Measurements from ENCODE around the gene SFRP2. TPM values are rescaled to one million over a fixed set of nuclear protein-coding genes. Genes with fewer than 3 reads are reported as not detected.

Gene SFRP2
- total RNA-seq, 2 experiments from 2014 or later: not detected

DNA sequence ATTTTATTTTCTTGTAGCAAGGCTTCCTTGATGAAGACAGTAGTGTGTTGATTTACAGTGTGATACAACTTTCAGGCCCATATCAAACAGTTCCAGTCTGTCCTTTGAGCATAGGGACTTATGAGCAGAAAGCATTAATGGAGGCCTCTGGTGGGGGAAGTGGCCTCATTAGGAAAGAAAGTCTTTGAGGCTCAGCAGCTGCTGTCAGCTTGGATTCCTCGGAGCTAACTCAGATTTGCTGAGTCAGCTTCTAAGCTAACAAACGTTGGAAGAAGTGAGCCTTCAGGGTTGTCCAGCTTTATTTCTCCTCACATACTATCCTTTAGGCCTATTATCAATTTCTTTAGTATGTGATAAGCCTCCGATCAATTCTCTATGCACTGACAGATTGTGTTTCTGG lies 15.8 kb upstream of the SFRP2 start:
- Mint-ChIP-seq H3K9me3 (peaks cover 3% of the 10 kb centered on the region), H3K4me1 (ENCODE audit: low read depth) (peaks cover 10% of the 10 kb centered on the region), H3K27ac (no peak overlapping the region), H3K4me3 (no peak overlapping the region), H3K27me3 (no peaks in the 10 kb centered on the region), H3K36me3 (ENCODE audit: low read depth) (no peaks in the 10 kb centered on the region)
- TF ChIP-seq, protein P1, sequence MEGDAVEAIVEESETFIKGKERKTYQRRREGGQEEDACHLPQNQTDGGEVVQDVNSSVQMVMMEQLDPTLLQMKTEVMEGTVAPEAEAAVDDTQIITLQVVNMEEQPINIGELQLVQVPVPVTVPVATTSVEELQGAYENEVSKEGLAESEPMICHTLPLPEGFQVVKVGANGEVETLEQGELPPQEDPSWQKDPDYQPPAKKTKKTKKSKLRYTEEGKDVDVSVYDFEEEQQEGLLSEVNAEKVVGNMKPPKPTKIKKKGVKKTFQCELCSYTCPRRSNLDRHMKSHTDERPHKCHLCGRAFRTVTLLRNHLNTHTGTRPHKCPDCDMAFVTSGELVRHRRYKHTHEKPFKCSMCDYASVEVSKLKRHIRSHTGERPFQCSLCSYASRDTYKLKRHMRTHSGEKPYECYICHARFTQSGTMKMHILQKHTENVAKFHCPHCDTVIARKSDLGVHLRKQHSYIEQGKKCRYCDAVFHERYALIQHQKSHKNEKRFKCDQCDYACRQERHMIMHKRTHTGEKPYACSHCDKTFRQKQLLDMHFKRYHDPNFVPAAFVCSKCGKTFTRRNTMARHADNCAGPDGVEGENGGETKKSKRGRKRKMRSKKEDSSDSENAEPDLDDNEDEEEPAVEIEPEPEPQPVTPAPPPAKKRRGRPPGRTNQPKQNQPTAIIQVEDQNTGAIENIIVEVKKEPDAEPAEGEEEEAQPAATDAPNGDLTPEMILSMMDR (IDR thresholded peaks at IDR 0.05): no peak
- Histone ChIP-seq H3K9me3 (ENCODE audit: control insufficient read depth in 1 of 2, insufficient read depth in 1 of 2, low read length in 2 of 2) (peaks cover 0 to 6% of the 10 kb centered on the region in 2 experiments), H3K27ac (ENCODE audit: low read depth in 1 of 2, low read length in 2 of 2) (no peak overlapping the region), H3K27me3 (ENCODE audit: control insufficient read depth in 1 of 2, insufficient read depth in 2 of 2, low read length in 2 of 2) (no peaks in the 10 kb centered on the region), H3K4me3 (ENCODE audit: low read length) (no peak overlapping the region), H3K4me1 (ENCODE audit: insufficient read depth, low read length) (peaks cover 4% of the 10 kb centered on the region), H3K36me3 (ENCODE audit: insufficient read depth, low read length) (no peaks in the 10 kb centered on the region)
- intact Hi-C loops (cut with DNase I, micrococcal nuclease): no loop called here
- ATAC-seq (ENCODE audit: poor library complexity) (no peak), DNase-seq (no peak)
- CTCF ChIA-PET: no interaction called here
- POLR2A ChIA-PET: no interaction called here

DNA sequence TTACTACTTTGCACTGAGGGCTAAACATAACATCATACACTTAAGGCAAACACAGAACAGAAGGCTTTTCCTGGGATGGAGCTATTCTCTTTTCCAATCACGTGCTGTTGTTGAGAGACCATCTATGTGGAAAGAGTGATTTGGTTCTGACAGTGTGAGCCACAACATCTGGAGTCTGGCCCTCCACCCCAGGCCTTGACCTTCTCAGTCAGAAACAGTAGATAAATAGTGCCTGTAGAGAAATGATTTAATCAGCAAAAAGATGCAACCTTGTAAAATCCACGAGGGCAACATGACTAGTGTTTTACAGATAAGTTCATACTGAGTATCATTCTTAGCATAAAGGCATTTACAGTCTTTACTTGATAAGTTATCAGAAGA lies 10.8 kb upstream of the SFRP2 start:
- H3K27me3 ChIP-seq (ENCODE audit: control insufficient read depth in 1 of 2, insufficient read depth in 2 of 2, low read length in 2 of 2): peaks cover 0 to 4% of the 10 kb centered on the region in 2 experiments
- no peaks in the 10 kb centered on the region for H3K9me3 ChIP-seq (ENCODE audit: control insufficient read depth in 1 of 2, insufficient read depth in 1 of 2, low read length in 2 of 2)
- H3K27ac Mint-ChIP-seq: no peak overlapping the region
- no peaks in the 10 kb centered on the region for H3K36me3 ChIP-seq (ENCODE audit: insufficient read depth, low read length)
- H3K27me3 Mint-ChIP-seq: peaks cover 42% of the 10 kb centered on the region
- intact Hi-C loops (cut with DNase I, micrococcal nuclease): no loop called here
- ATAC-seq (ENCODE audit: poor library complexity) (no peak), DNase-seq (no peak)
- H3K4me1 Mint-ChIP-seq (ENCODE audit: low read depth): no peaks in the 10 kb centered on the region
- H3K4me3 Mint-ChIP-seq: no peak overlapping the region
- no peaks in the 10 kb centered on the region for H3K4me1 ChIP-seq (ENCODE audit: insufficient read depth, low read length)
- no peak overlapping the region for H3K27ac ChIP-seq (ENCODE audit: low read depth in 1 of 2, low read length in 2 of 2)
- H3K9me3 Mint-ChIP-seq: no peaks in the 10 kb centered on the region
- CTCF ChIA-PET: no interaction called here
- TF ChIP-seq, protein P1 (IDR thresholded peaks at IDR 0.05): no peak
- POLR2A ChIA-PET: no interaction called here
- H3K4me3 ChIP-seq (ENCODE audit: low read length): no peak overlapping the region
- H3K36me3 Mint-ChIP-seq (ENCODE audit: low read depth): no peaks in the 10 kb centered on the region

DNA sequence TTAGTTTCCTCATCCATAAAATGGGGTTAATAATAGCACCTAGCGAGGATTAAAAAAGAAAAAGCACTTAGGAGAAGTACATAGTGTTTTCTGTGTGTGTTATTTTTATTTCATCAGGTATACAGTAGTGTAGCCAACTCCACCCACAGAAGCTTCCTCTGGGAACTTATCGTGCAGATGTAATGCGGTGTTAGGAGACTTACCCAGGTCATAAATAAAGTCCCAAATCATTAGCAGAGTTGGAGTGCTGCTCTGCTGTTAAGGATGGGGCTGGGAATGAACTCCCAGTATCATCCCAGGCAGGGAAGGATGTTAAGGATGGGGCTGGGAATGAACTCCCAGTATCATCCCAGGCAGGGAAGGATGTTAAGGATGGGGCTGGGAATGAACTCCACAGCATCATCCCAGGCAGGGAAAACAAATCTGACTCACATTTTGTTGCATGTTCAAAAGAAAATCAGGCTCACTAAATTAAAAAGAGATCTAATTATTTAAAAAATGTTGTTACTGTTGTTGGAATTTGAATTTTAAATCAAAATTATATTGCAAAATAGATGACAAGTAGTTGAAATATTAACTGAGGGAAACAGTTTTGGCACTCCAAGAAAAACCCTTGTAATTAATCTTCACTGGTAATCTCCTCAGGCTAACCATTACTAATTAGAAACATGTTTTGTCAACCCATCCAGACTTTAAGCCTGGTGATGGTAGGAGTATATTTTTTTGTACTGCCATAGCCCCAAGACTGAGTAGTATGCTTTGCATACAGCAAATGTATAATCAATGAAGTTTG lies 10.2 kb upstream of the SFRP2 start:
- no peaks in the 10 kb centered on the region for H3K9me3 Mint-ChIP-seq
- Histone ChIP-seq H3K27ac (ENCODE audit: low read depth in 1 of 2, low read length in 2 of 2) (no peak overlapping the region), H3K36me3 (ENCODE audit: insufficient read depth, low read length) (no peaks in the 10 kb centered on the region), H3K27me3 (ENCODE audit: control insufficient read depth in 1 of 2, insufficient read depth in 2 of 2, low read length in 2 of 2) (peaks cover 0 to 5% of the 10 kb centered on the region in 2 experiments), H3K4me1 (ENCODE audit: insufficient read depth, low read length) (no peaks in the 10 kb centered on the region), H3K4me3 (ENCODE audit: low read length) (no peak overlapping the region), H3K9me3 (ENCODE audit: control insufficient read depth in 1 of 2, insufficient read depth in 1 of 2, low read length in 2 of 2) (no peaks in the 10 kb centered on the region)
- ATAC-seq (ENCODE audit: poor library complexity) (no peak), DNase-seq (no peak)
- no peaks in the 10 kb centered on the region for H3K4me1 Mint-ChIP-seq (ENCODE audit: low read depth)
- H3K27me3 Mint-ChIP-seq: peaks cover 47% of the 10 kb centered on the region
- ChIA-PET POLR2A (no interaction called here), CTCF (no interaction called here)
- no peak overlapping the region for H3K4me3 Mint-ChIP-seq
- intact Hi-C loops (cut with DNase I, micrococcal nuclease): no loop called here
- no peaks in the 10 kb centered on the region for H3K36me3 Mint-ChIP-seq (ENCODE audit: low read depth)
- H3K27ac Mint-ChIP-seq: no peak overlapping the region
- TF ChIP-seq, protein P1 (IDR thresholded peaks at IDR 0.05): no peak

All from CD4-positive, alpha-beta T cell (primary cell).